Breast epithelium (tissue), 4 donors: ENCODE measurements around the gene MACROD2. TPM values are rescaled to one million over a fixed set of nuclear protein-coding genes. Genes with fewer than 3 reads are reported as not detected.

ENCODE experiments used
- DNase-seq, 2 donors: peaks; one replicate each; pipeline ENCODE4 v3.0.0-alpha.2; 2019; ENCODE audit warnings: low spot score in 2 of 2
- H3K27ac ChIP-seq, 2 donors: fragments of 200-600 bp; sonication (generic) in 1 of 2; one replicate each; pipeline ENCODE4 v1.5.1; 2016 to 2019; ENCODE audit warnings: mild to moderate bottlenecking in 1 of 2
- H3K27me3 ChIP-seq, 2 donors: fragments of 200-600 bp; sonication (generic) in 1 of 2; one replicate each; pipeline versions ENCODE4 v1.5.1 to v1.6.0; 2017 to 2019; ENCODE audit warnings: control low read depth in 1 of 2, mild to moderate bottlenecking in 1 of 2
- H3K36me3 ChIP-seq: fragments of 200-600 bp; one replicate; pipeline ENCODE4 v1.5.1; 2019
- H3K4me1 ChIP-seq, 2 donors: fragments of 200-600 bp; sonication (generic); one replicate each; pipeline ENCODE4 v1.5.1; 2016 to 2019; ENCODE audit warnings: control low read depth in 1 of 2
- H3K4me3 ChIP-seq, 3 donors: fragments of 200-600 bp; sonication (generic); 1 replicate in 2 of 3; 2 replicates in 1 of 3; pipeline ENCODE4 v1.5.1; 2016 to 2019; ENCODE audit warnings: mild to moderate bottlenecking in 3 of 3, moderate library complexity in 2 of 3
- H3K9me3 ChIP-seq, 2 donors: fragments of 200-600 bp; sonication (generic) in 1 of 2; one replicate each; pipeline ENCODE4 v1.5.1; 2016 to 2019; ENCODE audit warnings: control low read depth in 1 of 2
- CTCF ChIP-seq, 3 donors: fragments of 450-650 bp; IDR thresholded peaks; one replicate each; pipeline ENCODE4 v1.5.1; 2016 to 2017; ENCODE audit warnings: antibody characterized with exemption in 3 of 3, mild to moderate bottlenecking in 3 of 3, moderate library complexity in 3 of 3
- POLR2A ChIP-seq: fragments of 450-650 bp; IDR thresholded peaks from one replicate; pipeline ENCODE4 v1.6.1; 2016; ENCODE audit warnings: antibody characterized with exemption, mild to moderate bottlenecking, moderate library complexity
- POLR2AphosphoS5 ChIP-seq, 3 donors: sonication (generic); formaldehyde crosslinking; IDR thresholded peaks; one replicate each; pipeline ENCODE4 v1.6.1; 2017; ENCODE audit warnings: antibody characterized with exemption in 3 of 3
- intact Hi-C: fragments of 100-400 bp; cut with DNase I; formaldehyde crosslinking; loops from one replicate; pipeline ENCODE4 v1.15.1; 2023; ENCODE audit warnings: low total_unique reads
- total RNA-seq, 3 donors: library from RNA; depleted of rRNA; stranded (reverse); fragments of >200 nt; gene quantifications; one replicate each; pipeline ENCODE4 v1.1.0, GENCODE V29; 2016

Gene MACROD2
- total RNA-seq, 3 donors from 2014 or later: 6.7 to 26.8 (median 8.8) TPM

- Histone ChIP-seq H3K27me3 (no peaks in the 10 kb centered on the region), H3K9me3 (no peaks in the 10 kb centered on the region), H3K4me3 (no peak overlapping the region), H3K36me3 (no peaks in the 10 kb centered on the region), H3K27ac (no peak overlapping the region), H3K4me1 (no peaks in the 10 kb centered on the region)
- intact Hi-C loops: no loop called here
- no peak for TF ChIP-seq CTCF (IDR thresholded peaks at IDR 0.05)
- no peak for TF ChIP-seq POLR2AphosphoS5 (IDR thresholded peaks at IDR 0.05)
- DNase-seq: no peak
Measured at GRCh38 chr20:14434384-14435136, 439.2 kb downstream of the MACROD2 start.

GRCh38 chr20:14441201-14441600 lies 445.9 kb downstream of the MACROD2 start:
- Histone ChIP-seq H3K27me3 (no peaks in the 10 kb centered on the region), H3K27ac (no peak overlapping the region), H3K4me3 (no peak overlapping the region), H3K36me3 (no peaks in the 10 kb centered on the region), H3K9me3 (no peaks in the 10 kb centered on the region), H3K4me1 (no peaks in the 10 kb centered on the region)
- intact Hi-C loops: no loop called here
- TF ChIP-seq POLR2A (no peak), CTCF (IDR thresholded peaks at IDR 0.05) (no peak), POLR2AphosphoS5 (IDR thresholded peaks at IDR 0.05) (no peak)
- DNase-seq: no peak

- no peak overlapping the region for H3K27ac ChIP-seq
- no peaks in the 10 kb centered on the region for H3K27me3 ChIP-seq
- intact Hi-C loops: no loop called here
- DNase-seq: no peak
- no peaks in the 10 kb centered on the region for H3K9me3 ChIP-seq
- no peaks in the 10 kb centered on the region for H3K4me1 ChIP-seq
- no peaks in the 10 kb centered on the region for H3K36me3 ChIP-seq
- H3K4me3 ChIP-seq: no peak overlapping the region
- TF ChIP-seq CTCF (IDR thresholded peaks at IDR 0.05) (no peak), POLR2AphosphoS5 (IDR thresholded peaks at IDR 0.05) (no peak), POLR2A (no peak)
Measured at GRCh38 chr20:14444106-14444505, 448.8 kb downstream of the MACROD2 start.

GRCh38 chr20:14445310-14445709 lies 450.0 kb downstream of the MACROD2 start:
- Histone ChIP-seq H3K9me3 (no peaks in the 10 kb centered on the region), H3K4me1 (no peaks in the 10 kb centered on the region), H3K27me3 (no peaks in the 10 kb centered on the region), H3K27ac (no peak overlapping the region), H3K4me3 (no peak overlapping the region), H3K36me3 (no peaks in the 10 kb centered on the region)
- DNase-seq: no peak
- TF ChIP-seq POLR2AphosphoS5 (IDR thresholded peaks at IDR 0.05) (no peak), POLR2A (no peak), CTCF (IDR thresholded peaks at IDR 0.05) (no peak)
- intact Hi-C loops: no loop called here

- H3K4me3 ChIP-seq: no peak overlapping the region
- DNase-seq: no peak
- H3K4me1 ChIP-seq: no peaks in the 10 kb centered on the region
- H3K27ac ChIP-seq: no peak overlapping the region
- no peaks in the 10 kb centered on the region for H3K27me3 ChIP-seq
- intact Hi-C loops: no loop called here
- no peaks in the 10 kb centered on the region for H3K9me3 ChIP-seq
- no peaks in the 10 kb centered on the region for H3K36me3 ChIP-seq
- TF ChIP-seq POLR2AphosphoS5 (IDR thresholded peaks at IDR 0.05) (no peak), CTCF (IDR thresholded peaks at IDR 0.05) (no peak), POLR2A (no peak)
Measured at GRCh38 chr20:14445902-14446301, 450.6 kb downstream of the MACROD2 start.
